RWPE1 (cell line): Measurements from ENCODE around the gene CTNNA2.

Experiments used
- CTCF ChIA-PET: fragments of 350-600 bp; sonication (Branson Sonifier 250); formaldehyde crosslinking; extraction: SDS; loops from one replicate; lab custom pipeline; 2021; lab: Yijun Ruan, JAX
- POLR2A ChIA-PET: fragments of 400-600 bp; formaldehyde crosslinking; extraction: SDS; loops from one replicate; lab custom pipeline; 2020; ENCODE audit warnings: antibody characterized with exemption; ENCODE audit not compliant: low non-redundant PET; lab: Yijun Ruan, JAX
- DNase-seq: peaks from one replicate; pipeline ENCODE4 v3.0.0; 2012; ENCODE audit warnings: low spot score
- H3K27ac ChIP-seq: fragments of 450-650 bp; 2 replicates; pipeline ENCODE4 v1.5.1; 2017
- CTCF ChIP-seq: fragments of 450-650 bp; conservative IDR thresholded peaks from 2 replicates; pipeline ENCODE4 v1.5.1; 2017; ENCODE audit warnings: low read depth, mild to moderate bottlenecking

The CTNNA2 gene

GRCh38 chr2:80257450-80257849 lies 744.6 kb downstream of the CTNNA2 start:
- no peak overlapping the region for H3K27ac ChIP-seq
- no peak for DNase-seq
- POLR2A ChIA-PET = no interaction called here
- CTCF ChIA-PET = interaction anchor here (1.2 kb wide), 1 partner anchor 18 kb away, joined by 3 read pairs; no protein-coding TSS in a partner anchor
- no peak for TF ChIP-seq CTCF

GRCh38 chr2:80258341-80258740 lies 745.5 kb downstream of the CTNNA2 start:
- no peak for DNase-seq
- no peak for TF ChIP-seq CTCF
- CTCF ChIA-PET = no interaction called here
- POLR2A ChIA-PET = no interaction called here
- H3K27ac ChIP-seq = no peak overlapping the region

GRCh38 chr2:80258793-80259192 lies 745.9 kb downstream of the CTNNA2 start:
- CTCF ChIA-PET = no interaction called here
- POLR2A ChIA-PET = no interaction called here
- H3K27ac ChIP-seq = no peak overlapping the region
- no peak for TF ChIP-seq CTCF
- no peak for DNase-seq

GRCh38 chr2:80259292-80259691 lies 746.4 kb downstream of the CTNNA2 start:
- no peak for DNase-seq
- no peak for TF ChIP-seq CTCF
- no peak overlapping the region for H3K27ac ChIP-seq
- CTCF ChIA-PET = no interaction called here
- POLR2A ChIA-PET = no interaction called here

- CTCF ChIA-PET = no interaction called here
- no peak for DNase-seq
- POLR2A ChIA-PET = no interaction called here
- TF ChIP-seq CTCF = no peak
- no peak overlapping the region for H3K27ac ChIP-seq
These were observed 753.4 kb downstream of the CTNNA2 start for GRCh38 chr2:80266231-80266630.

GRCh38 chr2:80269806-80270205 lies 757.0 kb downstream of the CTNNA2 start:
- POLR2A ChIA-PET = no interaction called here
- CTCF ChIA-PET = no interaction called here
- H3K27ac ChIP-seq = no peak overlapping the region
- no peak for DNase-seq
- TF ChIP-seq CTCF = no peak

GRCh38 chr2:80280598-80280997 lies 767.7 kb downstream of the CTNNA2 start:
- ChIA-PET POLR2A (no interaction called here), CTCF (no interaction called here)
- no peak for TF ChIP-seq CTCF
- H3K27ac ChIP-seq = no peak overlapping the region
- DNase-seq = no peak
